Measurements from ENCODE around the gene GASK1A.

GASK1A gene

GRCh38 chr3:42982645-42983412 is 3.7 kb downstream of the GASK1A start:
- DNase-seq (ENCODE audit: low spot score): no peak

GRCh38 chr3:42983927-42984326 is 4.8 kb downstream of the GASK1A start:
- DNase-seq (ENCODE audit: low spot score): no peak

GRCh38 chr3:42984701-42985100 is 5.6 kb downstream of the GASK1A start:
- no peak for DNase-seq (ENCODE audit: low spot score)

GRCh38 chr3:42988097-42988496 is 9.0 kb downstream of the GASK1A start:
- no peak for DNase-seq (ENCODE audit: low spot score)

- no peak for DNase-seq (ENCODE audit: low spot score)
These were observed 9.5 kb downstream of the GASK1A start for GRCh38 chr3:42988566-42988965.

- DNase-seq (ENCODE audit: low spot score): no peak
These were observed 12.5 kb downstream of the GASK1A start for GRCh38 chr3:42991341-42992315.

- no peak for DNase-seq (ENCODE audit: low spot score)
These were observed 15.5 kb downstream of the GASK1A start for GRCh38 chr3:42994595-42994994.

- DNase-seq (ENCODE audit: low spot score): no peak
These were observed 16.9 kb downstream of the GASK1A start for GRCh38 chr3:42996021-42996420.

- no peak for DNase-seq (ENCODE audit: low spot score)
These were observed 17.5 kb downstream of the GASK1A start for GRCh38 chr3:42996633-42997075.

- DNase-seq (ENCODE audit: low spot score): no peak
These were observed 20.1 kb downstream of the GASK1A start for GRCh38 chr3:42999212-42999611.

GRCh38 chr3:42999632-43000031 is 20.5 kb downstream of the GASK1A start:
- DNase-seq (ENCODE audit: low spot score): no peak

- no peak for DNase-seq (ENCODE audit: low spot score)
These were observed 21.3 kb downstream of the GASK1A start for GRCh38 chr3:43000387-43000786.

GRCh38 chr3:43001094-43001553 is 22.0 kb downstream of the GASK1A start:
- DNase-seq (ENCODE audit: low spot score): peak; percentile 87

- DNase-seq (ENCODE audit: low spot score): no peak
These were observed 22.5 kb downstream of the GASK1A start for GRCh38 chr3:43001556-43002121.

GRCh38 chr3:43004282-43004681 is 25.2 kb downstream of the GASK1A start:
- peak; percentile 39 for DNase-seq (ENCODE audit: low spot score)

GRCh38 chr3:43005253-43005652 is 26.1 kb downstream of the GASK1A start:
- DNase-seq (ENCODE audit: low spot score): no peak

- DNase-seq (ENCODE audit: low spot score): no peak
These were observed 26.9 kb downstream of the GASK1A start for GRCh38 chr3:43005981-43006380.

- no peak for DNase-seq (ENCODE audit: low spot score)
These were observed 27.7 kb downstream of the GASK1A start for GRCh38 chr3:43006825-43007224.

GRCh38 chr3:43009547-43009946 is 30.4 kb downstream of the GASK1A start:
- no peak for DNase-seq (ENCODE audit: low spot score)

GRCh38 chr3:43010638-43011037 is 31.5 kb downstream of the GASK1A start:
- no peak for DNase-seq (ENCODE audit: low spot score)

- no peak for DNase-seq (ENCODE audit: low spot score)
These were observed 32.5 kb downstream of the GASK1A start for GRCh38 chr3:43011638-43012037.

- no peak for DNase-seq (ENCODE audit: low spot score)
These were observed 33.1 kb downstream of the GASK1A start for GRCh38 chr3:43012174-43012573.

Measured in AG08396 (cell line).